ENCODE measurements around the gene SPATA6.
"Not testable (repeated sequence)": the region's sequence is repeated elsewhere in the genome, so short reads cannot be mapped to it uniquely, and the experiment has no call there.

Gene SPATA6

DNA sequence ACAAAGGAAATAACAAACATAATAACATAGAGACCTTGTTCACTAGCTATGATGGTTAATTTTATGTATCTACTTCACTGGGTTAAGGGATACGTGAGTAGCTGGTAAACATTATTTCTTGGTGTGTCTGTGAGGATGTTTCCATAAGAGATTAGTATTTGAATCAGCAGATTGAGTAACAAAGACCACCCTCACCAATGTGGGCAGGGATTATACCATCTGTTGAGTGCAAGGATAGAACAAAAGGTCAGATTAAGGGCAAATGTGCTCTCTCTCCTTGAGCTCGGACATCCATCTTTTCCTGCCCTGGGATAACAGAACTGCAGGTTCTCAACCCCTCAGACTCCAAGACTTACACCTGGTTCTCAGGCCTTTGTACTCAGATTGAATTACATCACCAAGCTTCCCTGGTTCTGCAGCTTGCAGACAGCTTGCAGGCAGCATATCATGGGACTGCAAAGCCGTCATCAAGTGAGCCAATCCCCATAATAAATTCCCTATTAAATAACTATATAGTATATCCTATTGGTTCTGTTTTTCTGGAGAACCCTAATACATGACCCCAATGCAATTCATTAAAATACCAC, 9.2 kb downstream of the SPATA6 start:
- no peak for DNase-seq (ENCODE audit: low read depth)

DNA sequence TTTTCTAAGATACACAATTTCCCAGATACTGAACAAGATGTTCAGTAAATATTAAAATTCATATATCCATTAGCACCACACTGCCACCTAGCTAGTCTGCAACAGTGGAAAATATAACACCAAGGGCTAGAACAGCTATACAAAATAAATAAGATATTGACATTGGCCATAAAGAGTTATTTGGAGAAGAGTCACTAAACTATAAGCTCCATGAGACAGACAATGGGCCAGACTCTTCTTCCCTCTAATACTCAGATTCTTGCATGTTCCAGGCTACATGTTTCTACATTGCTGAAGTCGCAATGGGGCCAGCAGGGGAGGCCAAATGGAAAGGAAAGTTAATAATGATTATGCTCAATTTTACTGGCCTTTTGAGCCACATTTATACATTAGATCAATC, 21.5 kb downstream of the SPATA6 start:
- no peak for DNase-seq (ENCODE audit: low read depth)

GRCh38 chr1:48448932-48449331, 23.1 kb downstream of the SPATA6 start:
- no peak for DNase-seq (ENCODE audit: low read depth)

GRCh38 chr1:48444186-48444585, 27.8 kb downstream of the SPATA6 start:
- not testable (repeated sequence) for DNase-seq (ENCODE audit: low read depth)

DNA sequence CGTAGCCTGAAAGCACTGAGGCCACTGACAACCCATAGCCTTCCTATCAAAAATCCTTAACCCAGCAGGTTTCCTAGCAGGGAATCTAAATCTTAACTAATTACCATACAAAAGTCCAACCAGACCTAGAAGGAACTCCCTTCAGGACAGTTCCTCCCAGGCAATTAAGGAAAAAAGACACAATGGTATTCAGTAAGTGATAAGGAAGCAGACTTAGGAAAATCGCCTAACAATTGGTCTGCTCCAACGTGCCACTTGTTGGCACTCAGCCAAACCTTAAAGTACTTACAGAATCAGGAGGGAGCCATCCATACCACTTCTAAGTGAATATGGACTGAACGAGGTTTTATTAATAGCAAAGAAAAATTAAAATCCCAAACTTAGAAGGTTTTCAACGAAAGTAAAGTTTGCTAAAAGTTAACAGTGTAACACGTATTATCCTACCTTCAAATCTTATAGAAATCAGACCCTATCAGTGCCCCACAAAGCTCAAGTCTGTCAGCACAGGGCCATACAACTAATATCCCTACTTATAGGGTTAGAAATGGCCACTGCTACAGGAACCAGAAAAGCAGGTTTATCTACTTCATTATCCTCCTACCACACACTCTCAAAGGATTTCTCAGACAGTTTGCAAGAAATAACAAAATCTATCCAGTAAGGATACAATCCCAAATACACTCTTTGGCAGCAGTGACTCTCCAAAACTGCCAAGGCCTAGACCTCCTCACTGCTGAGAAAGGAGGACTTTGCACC, 29.0 kb downstream of the SPATA6 start:
- DNase-seq (ENCODE audit: low read depth): no peak

- not testable (repeated sequence) for DNase-seq (ENCODE audit: low read depth)
These were observed 31.2 kb downstream of the SPATA6 start for GRCh38 chr1:48440786-48441185.

DNA sequence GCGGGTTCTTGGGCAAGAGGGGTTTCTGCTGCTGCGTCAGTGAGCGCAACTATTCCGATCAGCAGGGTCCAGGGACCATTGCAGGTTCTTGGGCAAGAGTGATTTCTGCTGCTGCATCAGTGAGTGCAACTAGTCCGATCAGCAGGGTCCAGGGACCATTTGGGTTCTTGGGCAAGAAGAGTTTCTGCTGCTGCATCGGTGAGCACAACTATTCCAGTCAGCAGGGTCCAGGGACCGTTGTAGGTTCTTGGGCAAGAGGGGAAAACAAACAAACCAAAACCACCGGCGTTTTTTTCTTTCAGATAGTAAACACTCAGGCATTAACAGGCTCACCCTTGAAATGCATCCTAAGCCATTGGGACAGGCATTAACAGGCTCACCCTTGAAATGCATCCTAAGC, 32.6 kb downstream of the SPATA6 start:
- no peak for DNase-seq (ENCODE audit: low read depth)

DNA sequence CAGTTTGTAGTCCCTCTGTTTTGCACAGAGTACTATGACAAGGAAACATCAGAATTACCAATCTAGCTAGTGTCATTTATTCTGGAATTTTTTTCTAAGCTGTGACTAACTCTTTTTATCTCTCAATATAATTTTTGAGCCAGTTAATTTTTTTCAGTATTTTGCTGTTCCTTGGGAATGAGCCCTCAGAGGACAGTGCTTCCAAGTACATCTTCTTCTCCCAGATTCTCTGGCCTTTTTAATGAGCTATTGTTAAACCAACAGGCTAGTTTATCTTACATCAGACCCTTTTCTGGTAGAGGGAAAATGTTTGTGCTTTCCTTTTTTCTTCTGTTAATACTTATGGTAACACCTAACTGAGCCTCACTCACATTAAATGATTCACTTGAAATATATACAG, 34.6 kb downstream of the SPATA6 start:
- not testable (repeated sequence) for DNase-seq (ENCODE audit: low read depth)

DNA sequence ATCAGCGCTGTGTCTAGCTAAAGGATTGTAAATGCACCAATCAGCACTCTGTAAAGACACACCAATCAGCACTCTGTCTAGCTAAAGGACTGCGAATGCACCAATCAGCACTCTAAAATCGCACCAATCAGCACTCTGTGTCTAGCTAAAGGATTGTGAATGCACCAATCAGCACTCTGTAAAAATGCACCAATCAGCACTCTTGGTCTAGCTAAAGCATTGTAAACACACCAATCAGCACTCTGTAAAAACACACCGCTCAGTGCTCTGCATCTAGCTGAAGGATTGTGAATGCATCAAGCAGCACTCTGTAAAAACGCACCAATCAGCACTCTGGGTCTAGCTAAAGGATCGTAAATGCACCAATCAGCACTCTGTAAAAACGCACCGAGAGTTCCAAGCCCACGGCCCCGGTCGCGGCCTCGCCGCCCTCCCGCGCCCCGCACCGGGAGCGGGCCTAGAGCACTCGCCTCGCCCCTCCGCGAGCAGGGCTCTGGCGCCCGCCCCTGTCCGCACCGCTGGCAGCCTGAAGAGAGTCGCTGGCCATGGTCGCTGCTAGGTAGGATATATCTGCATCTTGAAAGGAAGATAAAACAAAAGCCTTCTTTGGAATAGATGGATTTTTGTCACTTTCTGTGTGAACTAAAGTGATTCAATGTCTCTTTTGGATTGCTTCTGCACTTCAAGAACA, 36.5 kb downstream of the SPATA6 start:
- DNase-seq (ENCODE audit: low read depth): not testable (repeated sequence)

DNA sequence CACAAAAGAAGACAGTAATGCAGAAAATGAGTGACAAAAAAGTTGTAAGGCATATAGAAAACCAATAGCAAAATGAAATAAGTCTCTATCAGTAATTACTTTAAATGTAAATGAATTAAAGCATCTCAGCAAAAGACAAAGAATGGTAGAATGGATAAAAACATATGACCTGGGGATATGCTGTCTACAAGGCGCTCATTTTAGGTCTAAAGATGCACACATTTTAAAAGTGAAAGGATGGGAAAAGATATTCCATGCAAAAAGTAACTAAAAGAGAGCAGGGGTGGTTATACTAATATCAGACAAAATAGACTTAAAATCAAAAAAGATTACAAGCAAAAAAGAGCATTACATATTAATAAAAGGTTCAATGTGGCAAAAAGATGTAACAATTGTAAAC, 41.2 kb downstream of the SPATA6 start:
- DNase-seq (ENCODE audit: low read depth): no peak

DNA sequence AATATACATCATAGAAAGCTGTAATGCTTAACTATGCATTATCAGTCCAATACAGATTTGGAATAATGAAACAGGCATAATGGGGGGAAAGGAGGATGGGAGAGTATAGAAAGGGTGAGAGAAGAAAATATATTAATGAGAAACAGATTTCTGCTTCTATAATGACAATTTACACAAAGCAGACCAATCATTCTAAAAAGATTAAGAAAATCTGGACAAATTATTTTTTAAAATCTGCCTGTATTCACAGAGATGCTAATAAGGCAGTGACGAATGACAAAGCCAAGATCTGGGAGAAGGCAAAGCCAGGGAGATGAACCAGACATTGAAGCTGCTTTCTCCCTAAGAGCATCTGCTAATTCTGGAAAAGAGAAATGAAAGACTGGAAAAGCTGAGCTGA, 50.0 kb downstream of the SPATA6 start:
- DNase-seq (ENCODE audit: low read depth): no peak

DNA sequence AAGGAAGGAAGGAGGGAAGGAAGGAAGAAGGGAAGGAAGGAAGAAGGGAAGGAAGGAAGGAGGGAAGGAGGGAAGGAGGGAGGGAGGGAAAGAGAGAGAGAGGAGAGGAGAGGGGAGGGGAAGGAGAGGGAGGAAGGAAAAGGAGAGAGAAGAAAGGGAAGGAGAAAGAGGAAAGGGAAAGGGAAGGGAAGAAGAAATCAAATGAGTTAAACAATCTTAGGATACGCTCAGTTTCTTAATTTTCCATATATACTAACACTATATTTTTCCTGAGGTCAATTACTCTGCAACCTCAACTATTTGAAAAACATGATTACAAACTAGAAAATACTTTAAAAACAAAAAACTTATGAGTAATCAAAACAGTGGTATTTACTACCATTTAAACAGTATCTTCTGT, 53.3 kb downstream of the SPATA6 start:
- DNase-seq (ENCODE audit: low read depth): no peak

GRCh38 chr1:48415050-48415449, 57.0 kb downstream of the SPATA6 start:
- DNase-seq (ENCODE audit: low read depth): no peak

- no peak for DNase-seq (ENCODE audit: low read depth)
These were observed 57.7 kb downstream of the SPATA6 start for GRCh38 chr1:48414264-48414663.

DNA sequence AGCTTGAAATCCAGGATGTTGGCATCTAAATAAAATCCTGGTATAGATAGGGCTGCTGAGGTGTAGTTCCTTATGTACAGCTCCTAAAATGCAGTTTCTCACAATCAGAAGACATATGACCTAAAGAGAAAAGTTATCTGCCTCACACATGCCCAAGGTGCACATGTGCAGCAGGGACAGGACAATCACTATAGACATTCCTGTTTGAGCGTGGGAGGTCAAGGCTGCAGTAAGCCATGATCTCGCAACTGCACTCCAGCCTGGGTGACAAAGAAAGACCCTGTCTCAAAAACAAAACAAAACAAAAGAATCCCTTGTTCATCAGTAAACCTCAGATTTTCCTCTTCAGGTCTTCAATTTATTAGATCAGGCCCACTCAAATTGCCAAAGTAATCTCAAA, 66.1 kb downstream of the SPATA6 start:
- no peak for DNase-seq (ENCODE audit: low read depth)

DNA sequence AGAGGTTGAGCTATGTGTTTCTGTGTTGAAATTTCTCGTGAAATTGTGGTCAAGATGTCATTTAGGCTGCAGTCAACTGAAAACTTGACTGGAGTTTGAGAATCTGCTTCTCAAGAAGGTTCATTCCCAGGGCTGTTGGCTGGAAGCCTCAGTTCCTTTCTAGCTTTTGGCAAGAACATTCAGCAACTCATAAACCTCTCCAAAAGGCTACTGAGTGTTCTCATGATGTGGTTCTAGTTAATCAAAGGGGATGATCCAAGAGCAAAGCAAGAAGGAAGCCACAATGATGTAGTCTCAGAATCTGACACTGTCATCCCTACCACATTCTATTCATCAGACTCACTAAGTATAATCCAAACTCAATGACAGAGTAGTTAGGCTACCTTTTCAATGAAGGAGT, 66.6 kb downstream of the SPATA6 start:
- DNase-seq (ENCODE audit: low read depth): no peak

DNA sequence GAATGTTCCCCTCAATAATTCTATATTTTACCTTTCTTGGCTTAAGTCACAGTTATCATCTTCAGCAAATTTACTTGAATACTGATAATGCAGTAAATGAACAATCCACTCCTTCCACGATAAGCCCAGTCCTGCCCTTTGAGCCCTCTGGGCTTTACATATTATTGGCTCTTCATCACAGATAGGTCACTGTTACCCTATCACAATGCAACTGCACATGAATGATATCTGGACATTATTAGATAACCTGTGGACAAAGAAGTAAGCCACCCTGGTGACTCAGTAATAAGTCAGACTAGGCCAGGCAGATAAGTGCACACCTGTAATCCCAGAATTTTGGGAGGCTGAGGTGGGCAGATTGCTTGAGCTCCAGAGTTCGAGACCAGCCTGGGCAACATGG, 69.4 kb downstream of the SPATA6 start:
- no peak for DNase-seq (ENCODE audit: low read depth)

GRCh38 chr1:48396208-48396607, 75.8 kb downstream of the SPATA6 start:
- DNase-seq (ENCODE audit: low read depth): no peak

- DNase-seq (ENCODE audit: low read depth): no peak
These were observed 80.1 kb downstream of the SPATA6 start for GRCh38 chr1:48391926-48392325.

- DNase-seq (ENCODE audit: low read depth): no peak
These were observed 84.6 kb downstream of the SPATA6 start for GRCh38 chr1:48387409-48387808.

GRCh38 chr1:48374785-48375184, 97.2 kb downstream of the SPATA6 start:
- no peak for DNase-seq (ENCODE audit: low read depth)

- DNase-seq (ENCODE audit: low read depth): no peak
These were observed 100.4 kb downstream of the SPATA6 start for GRCh38 chr1:48371598-48371997.

DNA sequence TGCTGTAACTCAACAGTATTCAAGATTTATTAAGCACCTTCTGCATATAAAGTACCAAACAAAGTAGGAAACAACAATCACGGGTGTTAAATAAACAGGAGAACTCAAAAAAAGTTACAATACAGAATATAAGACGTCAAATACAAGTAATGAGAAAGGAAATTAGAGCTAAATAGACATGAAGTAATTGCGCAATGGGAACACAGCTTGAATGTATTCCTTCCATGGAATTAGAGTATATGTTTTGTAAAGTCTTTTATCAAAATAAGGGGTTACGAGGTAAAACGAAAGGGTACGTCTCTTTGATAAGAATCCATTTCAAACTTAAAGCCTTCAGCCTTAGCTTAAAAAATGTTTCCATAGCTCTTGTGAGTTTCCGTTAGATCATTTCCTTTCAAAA, 109.1 kb downstream of the SPATA6 start:
- no peak for DNase-seq (ENCODE audit: low read depth)

Data from stimulated activated CD8-positive, alpha-beta memory T cell treated with anti-CD3 and anti-CD28 coated beads, Interleukin-15, amount 100 ng/mL, for 1 hour (primary cell).